GM21737 (cell line): ENCODE measurements around the gene RBSN.

Experiments used
- ATAC-seq: cut with Tn5 transposase; IDR thresholded peaks from one replicate; pipeline ENCODE4 v1.9.1; 2021; ENCODE audit warnings: mild to moderate bottlenecking, moderate library complexity; ENCODE audit not compliant: unreplicated experiment

The RBSN gene

GRCh38 chr3:15063238-15063637 lies 35.7 kb downstream of the RBSN start:
- ATAC-seq = no peak

GRCh38 chr3:15060029-15060428 lies 38.9 kb downstream of the RBSN start:
- no peak for ATAC-seq

GRCh38 chr3:15056676-15057404 lies 42.1 kb downstream of the RBSN start:
- ATAC-seq = no peak

GRCh38 chr3:15055019-15055557 lies 43.9 kb downstream of the RBSN start:
- peak; percentile 46 for ATAC-seq

GRCh38 chr3:15053541-15053940 lies 45.4 kb downstream of the RBSN start:
- no peak for ATAC-seq

GRCh38 chr3:15052335-15053242 lies 46.4 kb downstream of the RBSN start:
- ATAC-seq = no peak

GRCh38 chr3:15051531-15051930 lies 47.4 kb downstream of the RBSN start:
- peak; percentile 49 for ATAC-seq

- ATAC-seq = peak; percentile 61
Observed at GRCh38 chr3:15050405-15051092, 48.4 kb downstream of the RBSN start.

GRCh38 chr3:15049584-15049983 lies 49.4 kb downstream of the RBSN start:
- no peak for ATAC-seq

GRCh38 chr3:15045667-15046066 lies 53.3 kb downstream of the RBSN start:
- no peak for ATAC-seq

GRCh38 chr3:15044326-15044725 lies 54.6 kb downstream of the RBSN start:
- ATAC-seq = no peak

- no peak for ATAC-seq
Observed at GRCh38 chr3:15043408-15044171, 55.4 kb downstream of the RBSN start.

- no peak for ATAC-seq
Observed at GRCh38 chr3:15042936-15043335, 56.0 kb downstream of the RBSN start.

GRCh38 chr3:15041950-15042349 lies 57.0 kb downstream of the RBSN start:
- no peak for ATAC-seq

GRCh38 chr3:15040844-15041243 lies 58.1 kb downstream of the RBSN start:
- ATAC-seq = no peak

GRCh38 chr3:15038306-15038705 lies 60.6 kb downstream of the RBSN start:
- no peak for ATAC-seq

GRCh38 chr3:15033103-15033502 lies 65.8 kb downstream of the RBSN start:
- ATAC-seq = no peak

- no peak for ATAC-seq
Observed at GRCh38 chr3:15032650-15033049, 66.3 kb downstream of the RBSN start.

- ATAC-seq = no peak
Observed at GRCh38 chr3:15029625-15030024, 69.3 kb downstream of the RBSN start.

- no peak for ATAC-seq
Observed at GRCh38 chr3:15023719-15024118, 75.2 kb downstream of the RBSN start.
